Measurements from ENCODE around the gene RNASET2. TPM values are rescaled to one million over a fixed set of nuclear protein-coding genes. Genes with fewer than 3 reads are reported as not detected.

RNASET2 gene
- total RNA-seq, 1 experiment from 2014 or later: 10.3 TPM

DNA sequence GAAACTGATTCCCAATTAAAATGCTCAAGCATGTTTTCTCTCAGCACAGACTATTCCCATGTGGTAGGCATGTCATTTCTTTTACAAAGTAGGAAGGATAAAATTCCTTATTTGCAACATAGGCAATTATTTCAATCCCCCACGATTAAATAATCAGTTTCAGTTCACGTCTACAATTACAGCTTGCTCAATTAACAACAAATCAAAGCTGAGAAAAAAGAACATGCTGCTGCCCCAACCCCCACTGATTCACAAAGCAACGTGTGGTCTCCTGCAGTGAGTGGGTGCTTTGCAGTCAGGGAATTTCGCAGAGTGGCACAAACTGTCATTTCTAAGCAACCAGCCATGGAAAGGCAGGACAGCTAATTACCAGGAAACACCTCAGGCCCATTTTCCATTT, 17.0 kb downstream of the RNASET2 start:
- TF ChIP-seq, protein P1, sequence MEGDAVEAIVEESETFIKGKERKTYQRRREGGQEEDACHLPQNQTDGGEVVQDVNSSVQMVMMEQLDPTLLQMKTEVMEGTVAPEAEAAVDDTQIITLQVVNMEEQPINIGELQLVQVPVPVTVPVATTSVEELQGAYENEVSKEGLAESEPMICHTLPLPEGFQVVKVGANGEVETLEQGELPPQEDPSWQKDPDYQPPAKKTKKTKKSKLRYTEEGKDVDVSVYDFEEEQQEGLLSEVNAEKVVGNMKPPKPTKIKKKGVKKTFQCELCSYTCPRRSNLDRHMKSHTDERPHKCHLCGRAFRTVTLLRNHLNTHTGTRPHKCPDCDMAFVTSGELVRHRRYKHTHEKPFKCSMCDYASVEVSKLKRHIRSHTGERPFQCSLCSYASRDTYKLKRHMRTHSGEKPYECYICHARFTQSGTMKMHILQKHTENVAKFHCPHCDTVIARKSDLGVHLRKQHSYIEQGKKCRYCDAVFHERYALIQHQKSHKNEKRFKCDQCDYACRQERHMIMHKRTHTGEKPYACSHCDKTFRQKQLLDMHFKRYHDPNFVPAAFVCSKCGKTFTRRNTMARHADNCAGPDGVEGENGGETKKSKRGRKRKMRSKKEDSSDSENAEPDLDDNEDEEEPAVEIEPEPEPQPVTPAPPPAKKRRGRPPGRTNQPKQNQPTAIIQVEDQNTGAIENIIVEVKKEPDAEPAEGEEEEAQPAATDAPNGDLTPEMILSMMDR (IDR thresholded peaks at IDR 0.05; ENCODE audit: unreplicated experiment): no peak
- DNase-seq (ENCODE audit: unreplicated experiment): no peak
- CTCF ChIA-PET: interaction anchor here (0.8 kb wide), 1 partner anchor 13 kb away, joined by 3 read pairs; no protein-coding TSS in a partner anchor
- Mint-ChIP-seq H3K27ac (ENCODE audit: low read depth, unreplicated experiment) (no peak overlapping the region), H3K4me3 (ENCODE audit: unreplicated experiment) (no peak overlapping the region), H3K4me1 (ENCODE audit: insufficient read depth, unreplicated experiment) (no peaks in the 10 kb centered on the region), H3K36me3 (ENCODE audit: insufficient read depth, unreplicated experiment) (no peaks in the 10 kb centered on the region), H3K27me3 (ENCODE audit: insufficient read depth, unreplicated experiment) (no peaks in the 10 kb centered on the region), H3K9me3 (ENCODE audit: unreplicated experiment) (no peaks in the 10 kb centered on the region)
- BruUV-seq (replicated peaks): no TSS peak
- POLR2A ChIA-PET: no interaction called here
- intact Hi-C loops (cut with micrococcal nuclease): no loop called here

DNA sequence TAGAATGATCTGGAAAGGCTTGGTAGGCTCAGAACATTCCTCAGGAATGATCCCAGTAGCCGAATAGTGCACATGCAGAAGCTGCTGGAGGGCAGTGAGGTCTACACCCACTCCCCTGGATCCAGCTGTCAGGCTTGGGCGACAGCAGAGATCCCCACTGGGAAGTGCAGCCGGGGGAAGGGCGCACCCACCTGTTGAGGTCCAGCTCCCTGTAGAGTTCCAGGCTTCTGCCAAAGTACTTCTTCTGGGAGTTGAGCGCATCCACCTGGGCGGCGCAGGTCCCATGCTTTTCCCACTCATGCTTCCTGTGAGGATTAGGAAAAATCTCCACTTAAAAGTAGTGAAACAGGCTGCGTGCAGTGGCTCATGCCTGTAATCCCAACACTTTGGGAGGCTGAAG, 17.6 kb downstream of the RNASET2 start:
- no peaks in the 10 kb centered on the region for H3K27me3 Mint-ChIP-seq (ENCODE audit: insufficient read depth, unreplicated experiment)
- H3K4me3 Mint-ChIP-seq (ENCODE audit: unreplicated experiment): no peak overlapping the region
- H3K9me3 Mint-ChIP-seq (ENCODE audit: unreplicated experiment): no peaks in the 10 kb centered on the region
- H3K36me3 Mint-ChIP-seq (ENCODE audit: insufficient read depth, unreplicated experiment): no peaks in the 10 kb centered on the region
- H3K27ac Mint-ChIP-seq (ENCODE audit: low read depth, unreplicated experiment): no peak overlapping the region
- no peak for DNase-seq (ENCODE audit: unreplicated experiment)
- no TSS peak for BruUV-seq (replicated peaks)
- TF ChIP-seq, protein P1 (IDR thresholded peaks at IDR 0.05; ENCODE audit: unreplicated experiment): no peak
- POLR2A ChIA-PET: no interaction called here
- H3K4me1 Mint-ChIP-seq (ENCODE audit: insufficient read depth, unreplicated experiment): no peaks in the 10 kb centered on the region
- CTCF ChIA-PET: no interaction called here
- intact Hi-C loops (cut with micrococcal nuclease): no loop called here

DNA sequence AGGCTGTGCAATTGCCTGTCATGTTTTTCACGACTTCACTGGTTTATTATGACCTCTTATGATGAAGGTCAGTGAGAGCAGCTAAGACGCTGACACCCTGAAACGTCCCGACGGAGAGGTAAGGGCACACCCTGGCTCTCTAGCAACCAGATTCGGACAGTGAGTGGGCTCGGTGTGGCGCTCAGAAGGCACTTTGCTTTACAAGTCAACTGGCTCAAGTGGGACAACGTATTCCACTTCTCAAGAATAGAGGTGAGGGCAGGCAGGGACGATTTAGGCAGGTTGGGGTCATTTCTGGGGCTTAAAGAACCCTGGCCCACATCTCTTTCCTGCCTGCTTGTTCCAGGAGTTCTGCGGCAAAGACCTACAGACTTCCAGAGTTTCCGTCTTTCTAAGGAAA, 18.2 kb downstream of the RNASET2 start:
- ChIA-PET CTCF (no interaction called here), POLR2A (no interaction called here)
- Mint-ChIP-seq H3K27me3 (ENCODE audit: insufficient read depth, unreplicated experiment) (no peaks in the 10 kb centered on the region), H3K4me3 (ENCODE audit: unreplicated experiment) (no peak overlapping the region), H3K4me1 (ENCODE audit: insufficient read depth, unreplicated experiment) (no peaks in the 10 kb centered on the region), H3K27ac (ENCODE audit: low read depth, unreplicated experiment) (no peak overlapping the region), H3K9me3 (ENCODE audit: unreplicated experiment) (no peaks in the 10 kb centered on the region), H3K36me3 (ENCODE audit: insufficient read depth, unreplicated experiment) (no peaks in the 10 kb centered on the region)
- intact Hi-C loops (cut with micrococcal nuclease): no loop called here
- BruUV-seq (replicated peaks): no TSS peak
- no peak for DNase-seq (ENCODE audit: unreplicated experiment)
- TF ChIP-seq, protein P1 (IDR thresholded peaks at IDR 0.05; ENCODE audit: unreplicated experiment): no peak

DNA sequence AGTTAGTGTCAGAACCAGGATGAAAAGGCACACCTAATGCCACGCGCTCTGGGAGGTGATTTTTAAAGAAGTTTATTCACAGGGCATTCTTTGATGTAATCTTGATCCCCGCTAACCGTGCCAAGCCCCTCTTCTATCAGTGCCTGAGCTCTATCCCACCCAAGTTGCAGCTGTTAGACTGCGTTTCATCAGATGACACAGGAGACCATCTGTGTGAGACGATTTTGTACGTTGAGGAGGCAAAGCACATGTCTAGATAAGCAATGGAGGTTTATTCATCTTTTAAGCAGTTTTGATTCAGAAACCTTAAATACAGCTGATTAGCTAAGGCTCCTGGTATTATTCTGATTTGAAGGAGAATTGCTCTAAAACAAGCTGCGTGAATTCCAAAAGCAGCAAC, 18.6 kb downstream of the RNASET2 start:
- no peak for DNase-seq (ENCODE audit: unreplicated experiment)
- TF ChIP-seq, protein P1 (IDR thresholded peaks at IDR 0.05; ENCODE audit: unreplicated experiment): no peak
- no peaks in the 10 kb centered on the region for H3K27me3 Mint-ChIP-seq (ENCODE audit: insufficient read depth, unreplicated experiment)
- no TSS peak for BruUV-seq (replicated peaks)
- ChIA-PET POLR2A (no interaction called here), CTCF (no interaction called here)
- H3K36me3 Mint-ChIP-seq (ENCODE audit: insufficient read depth, unreplicated experiment): no peaks in the 10 kb centered on the region
- H3K27ac Mint-ChIP-seq (ENCODE audit: low read depth, unreplicated experiment): no peak overlapping the region
- no peaks in the 10 kb centered on the region for H3K4me1 Mint-ChIP-seq (ENCODE audit: insufficient read depth, unreplicated experiment)
- no peak overlapping the region for H3K4me3 Mint-ChIP-seq (ENCODE audit: unreplicated experiment)
- intact Hi-C loops (cut with micrococcal nuclease): no loop called here
- no peaks in the 10 kb centered on the region for H3K9me3 Mint-ChIP-seq (ENCODE audit: unreplicated experiment)

All from MCF 10A (cell line).